Parathyroid adenoma (tissue), 2 donors: ENCODE measurements around the gene STK32C.

Source experiments
- H2AFZ ChIP-seq: fragments of 300-600 bp; sonication (generic); one replicate; pipeline ENCODE4 v1.7.0; 2017; ENCODE audit warnings: antibody characterized with exemption, mild to moderate bottlenecking
- H3K27ac ChIP-seq: fragments of 300-600 bp; sonication (generic); one replicate; pipeline ENCODE4 v1.7.0; 2017
- H3K27me3 ChIP-seq: fragments of 300-600 bp; sonication (generic); one replicate; pipeline ENCODE4 v1.7.0; 2017; ENCODE audit warnings: low read length; ENCODE audit not compliant: control insufficient read depth, insufficient read depth
- H3K36me3 ChIP-seq: fragments of 300-600 bp; sonication (generic); one replicate; pipeline ENCODE4 v1.7.0; 2017; ENCODE audit warnings: low read length; ENCODE audit not compliant: control insufficient read depth, insufficient read depth
- H3K4me1 ChIP-seq: fragments of 300-600 bp; sonication (generic); one replicate; pipeline ENCODE4 v1.7.0; 2017; ENCODE audit warnings: control low read depth
- H3K4me2 ChIP-seq: fragments of 300-600 bp; sonication (generic); one replicate; pipeline ENCODE4 v1.7.0; 2017; ENCODE audit warnings: low read length
- H3K4me3 ChIP-seq: fragments of 300-600 bp; sonication (generic); one replicate; pipeline ENCODE4 v1.7.0; 2017; ENCODE audit warnings: low read depth, low read length
- H3K79me2 ChIP-seq: fragments of 300-600 bp; sonication (generic); one replicate; pipeline ENCODE4 v1.7.0; 2017; ENCODE audit warnings: control low read depth
- H3K9ac ChIP-seq: fragments of 300-600 bp; sonication (generic); one replicate; pipeline ENCODE4 v1.7.0; 2017; ENCODE audit warnings: mild to moderate bottlenecking
- H3K9me3 ChIP-seq: fragments of 300-600 bp; sonication (generic); one replicate; pipeline ENCODE4 v1.7.0; 2017; ENCODE audit warnings: low read length; ENCODE audit not compliant: control insufficient read depth
- TF ChIP-seq, protein P1 (sequence below): fragments of 300-600 bp; sonication (generic); IDR thresholded peaks from one replicate; pipeline ENCODE4 v1.7.0; 2017; ENCODE audit warnings: antibody characterized with exemption, mild to moderate bottlenecking
- donor health status: primary hyperparathyroidism.

The STK32C gene

DNA sequence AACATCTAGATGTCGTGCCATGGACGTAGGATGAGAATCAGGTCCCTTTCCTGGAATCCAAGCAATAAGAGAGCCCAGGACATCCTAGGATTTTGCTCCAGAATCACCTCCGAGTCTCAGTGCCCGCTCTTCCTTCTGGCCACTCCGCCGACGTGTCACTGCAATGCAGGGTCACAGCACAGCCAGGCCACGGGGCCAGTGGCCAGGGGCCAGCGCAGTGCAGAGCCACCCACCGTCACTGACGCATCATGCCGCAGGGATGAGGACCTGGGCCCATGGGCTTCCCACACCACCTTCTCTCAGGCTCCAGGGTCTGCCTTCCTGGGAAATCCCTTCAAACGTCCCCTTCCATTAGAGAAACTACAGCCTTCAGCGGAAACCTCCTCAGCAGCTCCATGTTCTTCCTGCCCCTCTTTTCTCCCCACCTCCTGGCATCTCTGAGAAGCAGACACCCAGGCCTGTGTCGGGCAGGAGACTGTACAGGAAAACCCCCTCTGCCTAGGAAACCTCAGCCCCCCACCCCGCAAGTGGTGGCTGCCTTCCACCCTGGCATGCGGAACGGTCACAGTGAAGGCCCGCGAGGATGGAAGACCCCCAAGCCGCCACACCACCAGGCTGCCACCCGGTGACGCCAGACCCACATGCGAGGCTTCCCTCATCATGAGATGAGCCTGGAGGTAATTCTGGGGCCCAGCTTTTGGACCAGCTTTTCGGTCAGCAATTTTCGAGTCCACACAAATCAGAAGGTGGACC is 32.1 kb downstream of the STK32C start:
- Histone ChIP-seq H3K79me2 (peaks cover 2% of the 10 kb centered on the region), H3K27ac (no peak overlapping the region), H3K4me2 (no peak overlapping the region), H3K27me3 (no peaks in the 10 kb centered on the region), H3K36me3 (no peaks in the 10 kb centered on the region), H3K4me1 (no peaks in the 10 kb centered on the region), H3K9ac (no peak overlapping the region), H3K4me3 (no peak overlapping the region), H3K9me3 (no peaks in the 10 kb centered on the region), H2AFZ (no peak overlapping the region)
- TF ChIP-seq, protein P1, sequence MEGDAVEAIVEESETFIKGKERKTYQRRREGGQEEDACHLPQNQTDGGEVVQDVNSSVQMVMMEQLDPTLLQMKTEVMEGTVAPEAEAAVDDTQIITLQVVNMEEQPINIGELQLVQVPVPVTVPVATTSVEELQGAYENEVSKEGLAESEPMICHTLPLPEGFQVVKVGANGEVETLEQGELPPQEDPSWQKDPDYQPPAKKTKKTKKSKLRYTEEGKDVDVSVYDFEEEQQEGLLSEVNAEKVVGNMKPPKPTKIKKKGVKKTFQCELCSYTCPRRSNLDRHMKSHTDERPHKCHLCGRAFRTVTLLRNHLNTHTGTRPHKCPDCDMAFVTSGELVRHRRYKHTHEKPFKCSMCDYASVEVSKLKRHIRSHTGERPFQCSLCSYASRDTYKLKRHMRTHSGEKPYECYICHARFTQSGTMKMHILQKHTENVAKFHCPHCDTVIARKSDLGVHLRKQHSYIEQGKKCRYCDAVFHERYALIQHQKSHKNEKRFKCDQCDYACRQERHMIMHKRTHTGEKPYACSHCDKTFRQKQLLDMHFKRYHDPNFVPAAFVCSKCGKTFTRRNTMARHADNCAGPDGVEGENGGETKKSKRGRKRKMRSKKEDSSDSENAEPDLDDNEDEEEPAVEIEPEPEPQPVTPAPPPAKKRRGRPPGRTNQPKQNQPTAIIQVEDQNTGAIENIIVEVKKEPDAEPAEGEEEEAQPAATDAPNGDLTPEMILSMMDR: no peak

GRCh38 chr10:132274986-132275385 is 32.8 kb downstream of the STK32C start:
- Histone ChIP-seq H3K27me3 (no peaks in the 10 kb centered on the region), H3K9ac (no peak overlapping the region), H3K79me2 (peaks cover 2% of the 10 kb centered on the region), H3K4me2 (no peak overlapping the region), H3K4me3 (no peak overlapping the region), H3K4me1 (no peaks in the 10 kb centered on the region), H3K36me3 (no peaks in the 10 kb centered on the region), H2AFZ (no peak overlapping the region), H3K9me3 (no peaks in the 10 kb centered on the region), H3K27ac (no peak overlapping the region)
- TF ChIP-seq, protein P1: no peak

DNA sequence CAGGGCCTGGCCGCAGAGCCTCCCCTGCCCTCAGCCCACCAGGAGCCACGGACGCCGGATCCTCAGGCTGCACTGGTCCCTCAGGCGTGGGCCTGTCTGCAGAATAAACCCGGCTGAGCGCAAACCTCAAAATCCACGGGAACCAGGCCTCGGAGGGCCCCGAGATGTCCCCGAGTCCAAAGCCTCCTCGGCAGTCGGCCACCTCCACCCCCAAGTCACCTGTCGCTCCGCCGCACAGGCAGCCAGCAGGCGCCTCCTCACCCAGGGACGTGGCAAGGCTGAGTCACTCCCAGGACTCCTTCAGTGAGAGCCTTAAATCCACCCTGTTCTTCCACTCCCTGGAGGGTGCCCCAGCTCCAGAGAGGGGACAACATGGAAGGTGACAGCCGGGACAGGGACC is 33.2 kb downstream of the STK32C start:
- H3K79me2 ChIP-seq: peaks cover 2% of the 10 kb centered on the region
- no peak overlapping the region for H3K27ac ChIP-seq
- no peak overlapping the region for H3K4me2 ChIP-seq
- no peaks in the 10 kb centered on the region for H3K36me3 ChIP-seq
- no peaks in the 10 kb centered on the region for H3K4me1 ChIP-seq
- TF ChIP-seq, protein P1: no peak
- H3K9me3 ChIP-seq: no peaks in the 10 kb centered on the region
- H3K9ac ChIP-seq: no peak overlapping the region
- no peaks in the 10 kb centered on the region for H3K27me3 ChIP-seq
- no peak overlapping the region for H3K4me3 ChIP-seq
- no peak overlapping the region for H2AFZ ChIP-seq

DNA sequence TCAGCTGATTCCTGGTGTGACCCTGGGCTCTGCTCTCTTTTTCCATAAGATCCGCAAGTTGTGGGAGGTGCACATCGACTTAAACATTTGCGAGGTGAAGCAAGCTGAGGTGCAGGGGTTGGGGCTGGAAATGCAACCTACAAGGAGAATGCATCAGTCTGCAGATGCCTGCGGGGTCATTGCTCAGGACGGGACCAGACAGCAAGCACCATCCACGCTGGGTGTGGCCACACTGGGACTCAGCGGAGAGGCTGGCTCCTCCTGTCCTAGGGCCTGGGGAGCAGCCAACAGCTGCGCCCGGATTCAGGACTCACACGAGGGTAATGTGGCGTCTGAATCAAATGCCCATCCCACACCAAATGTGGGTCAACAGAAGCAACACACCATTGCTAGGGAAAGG is 33.8 kb downstream of the STK32C start:
- peaks cover 2% of the 10 kb centered on the region for H3K79me2 ChIP-seq
- no peak overlapping the region for H3K4me2 ChIP-seq
- no peaks in the 10 kb centered on the region for H3K9me3 ChIP-seq
- no peaks in the 10 kb centered on the region for H3K27me3 ChIP-seq
- H2AFZ ChIP-seq: no peak overlapping the region
- no peaks in the 10 kb centered on the region for H3K4me1 ChIP-seq
- no peak overlapping the region for H3K4me3 ChIP-seq
- H3K36me3 ChIP-seq: no peaks in the 10 kb centered on the region
- H3K9ac ChIP-seq: no peak overlapping the region
- TF ChIP-seq, protein P1: no peak
- H3K27ac ChIP-seq: no peak overlapping the region
